SK-N-SH (cell line): ENCODE data around the gene NACAD. TPM values are rescaled to one million over a fixed set of nuclear protein-coding genes. Genes with fewer than 3 reads are reported as not detected.

Experiments
- CTCF ChIA-PET: fragments of 300-600, 350-600 bp; formaldehyde crosslinking; extraction: SDS; loops from one replicate; lab custom pipeline; 2021; lab: Yijun Ruan, JAX
- POLR2A ChIA-PET: fragments of 350-600 bp; sonication (Branson Sonifier 250); formaldehyde crosslinking; extraction: SDS; loops from one replicate; lab custom pipeline; 2020; ENCODE audit warnings: antibody characterized with exemption, inconsistent platforms; lab: Yijun Ruan, JAX
- DNase-seq: peaks from one replicate; pipeline ENCODE4 v3.0.0; 2012
- H2AFZ ChIP-seq: fragments of 200-600 bp; sonication (generic); 2 replicates; pipeline ENCODE4 v1.8.1; 2016; ENCODE audit warnings: antibody characterized with exemption, mild to moderate bottlenecking, low read depth
- H3F3A ChIP-seq: fragments of 200-600 bp; sonication (generic); replicated peaks from 2 replicates; pipeline ENCODE3; 2016; ENCODE audit warnings: antibody characterized with exemption, mild to moderate bottlenecking; ENCODE audit not compliant: insufficient read depth
- H3K27ac ChIP-seq, 2 experiments: fragments of 200-500 bp in 1 of 2; fragments of 200-600 bp in 1 of 2; sonication (Bioruptor generic) in 1 of 2; sonication (generic), shearing (Covaris generic) in 1 of 2; 2 replicates each; pipeline versions ENCODE4 v1.5.1 to v1.6.1; 2014 to 2016; ENCODE audit warnings: low read depth in 2 of 2, inconsistent platforms in 1 of 2, low read length in 1 of 2, mild to moderate bottlenecking in 1 of 2, mixed read lengths in 1 of 2
- H3K27me3 ChIP-seq: fragments of 200-600 bp; sonication (generic), shearing (Covaris generic); 2 replicates; pipeline ENCODE4 v1.6.1; 2016; ENCODE audit warnings: mixed run types; ENCODE audit not compliant: insufficient read depth
- H3K36me3 ChIP-seq, 2 experiments: fragments of 200-500 bp in 1 of 2; fragments of 200-600 bp in 1 of 2; sonication (Bioruptor generic) in 1 of 2; sonication (generic) in 1 of 2; replicated peaks in 1 of 2; 2 replicates each; pipeline versions ENCODE3 to v1.5.1; 2014 to 2016; ENCODE audit warnings: low read length in 1 of 2, mild to moderate bottlenecking in 1 of 2; ENCODE audit not compliant: insufficient read depth in 2 of 2, control insufficient read depth in 1 of 2
- H3K4me1 ChIP-seq, 2 experiments: fragments of 200-500 bp in 1 of 2; fragments of 200-600 bp in 1 of 2; sonication (Bioruptor generic) in 1 of 2; sonication (generic), shearing (Covaris generic) in 1 of 2; 2 replicates each; pipeline versions ENCODE4 v1.5.1 to v1.6.1; 2014 to 2016; ENCODE audit warnings: low read depth in 1 of 2, low read length in 1 of 2, mixed run types in 1 of 2; ENCODE audit not compliant: insufficient read depth in 2 of 2, control insufficient read depth in 1 of 2
- H3K4me2 ChIP-seq: fragments of 200-600 bp; sonication (generic), shearing (Covaris generic); 2 replicates; pipeline ENCODE4 v1.6.1; 2017; ENCODE audit warnings: mixed run types
- H3K4me3 ChIP-seq, 2 experiments: fragments of 200-500 bp in 1 of 2; fragments of 200-600 bp in 1 of 2; sonication (Bioruptor generic) in 1 of 2; sonication (generic), shearing (Covaris generic) in 1 of 2; 2 replicates each; pipeline versions ENCODE4 v1.5.1 to v1.8.1; 2014 to 2016; ENCODE audit warnings: low read depth in 2 of 2, inconsistent platforms in 1 of 2, low read length in 1 of 2, mild to moderate bottlenecking in 1 of 2, mixed read lengths in 1 of 2, moderate library complexity in 1 of 2
- H3K79me2 ChIP-seq: fragments of 200-600 bp; sonication (generic); 2 replicates; pipeline ENCODE4 v1.8.1; 2017; ENCODE audit warnings: mild to moderate bottlenecking; ENCODE audit not compliant: insufficient read depth
- H3K9ac ChIP-seq: fragments of 200-600 bp; sonication (generic); 2 replicates; pipeline ENCODE4 v1.6.1; 2017; ENCODE audit warnings: mixed run types
- H3K9me2 ChIP-seq: fragments of 200-600 bp; sonication (generic); 2 replicates; pipeline ENCODE4 v1.6.1; 2017; ENCODE audit warnings: mixed run types
- H3K9me3 ChIP-seq: fragments of 200-600 bp; sonication (generic); 2 replicates; pipeline ENCODE4 v1.6.1; 2017; ENCODE audit warnings: mixed run types, mild to moderate bottlenecking, moderate library complexity
- H4K20me1 ChIP-seq: fragments of 200-600 bp; sonication (generic); 2 replicates; pipeline ENCODE4 v1.6.1; 2017; ENCODE audit warnings: mild to moderate bottlenecking, mixed run types; ENCODE audit not compliant: insufficient read depth
- CHD2 ChIP-seq: fragments of 150-350 bp; IDR thresholded peaks from 2 replicates; pipeline ENCODE4 v1.6.1; 2018; ENCODE audit warnings: low read length; ENCODE audit not compliant: partially characterized antibody
- CTCF ChIP-seq: fragments of 200-600 bp; sonication (generic); IDR thresholded peaks from 2 replicates; pipeline ENCODE4 v1.6.1; 2017; ENCODE audit warnings: antibody characterized with exemption, mild to moderate bottlenecking, moderate library complexity
- ELF1 ChIP-seq: IDR thresholded peaks from 2 replicates; pipeline ENCODE4 v1.4.0; 2012
- FOSL2 ChIP-seq: IDR thresholded peaks from 2 replicates; pipeline ENCODE4 v1.4.0; 2012; ENCODE audit warnings: low read depth, mild to moderate bottlenecking, moderate library complexity, borderline replicate concordance
- FOXM1 ChIP-seq: IDR thresholded peaks from 2 replicates; pipeline ENCODE4 v1.4.0; 2012; ENCODE audit warnings: low read depth, mild to moderate bottlenecking
- GATA2 ChIP-seq: sonication (generic); formaldehyde crosslinking; IDR thresholded peaks from 2 replicates; pipeline ENCODE4 v1.5.0; 2020; ENCODE audit warnings: mild to moderate bottlenecking, missing genetic modification reagents
- IRF3 ChIP-seq: fragments of 150-350 bp; IDR thresholded peaks from 2 replicates; pipeline ENCODE4 v1.6.1; 2016; ENCODE audit warnings: mild to moderate bottlenecking, low read depth, low read length
- MAX ChIP-seq: IDR thresholded peaks from 2 replicates; pipeline ENCODE4 v1.4.0; 2012; ENCODE audit warnings: low read depth
- MEF2A ChIP-seq: IDR thresholded peaks from 2 replicates; pipeline ENCODE4 v1.4.0; 2012; ENCODE audit warnings: low read depth, borderline replicate concordance
- RCOR1 ChIP-seq: fragments of 150-350 bp; IDR thresholded peaks from 2 replicates; pipeline ENCODE4 v1.6.1; 2017; ENCODE audit warnings: antibody characterized with exemption, low read length
- RFX5 ChIP-seq: IDR thresholded peaks from 2 replicates; pipeline ENCODE4 v1.6.1; 2012; ENCODE audit warnings: mild to moderate bottlenecking, improper control_type of control experiment, low read length
- TAF1 ChIP-seq: IDR thresholded peaks from 2 replicates; pipeline ENCODE4 v1.6.1; 2012; ENCODE audit warnings: low read depth, mild to moderate bottlenecking, low read length, moderate library complexity, borderline replicate concordance
- TCF12 ChIP-seq: IDR thresholded peaks from 2 replicates; pipeline ENCODE4 v1.4.0; 2012
- TEAD4 ChIP-seq: IDR thresholded peaks from 2 replicates; pipeline ENCODE4 v1.4.0; 2012; ENCODE audit warnings: mild to moderate bottlenecking, borderline replicate concordance; ENCODE audit not compliant: insufficient read depth
- USF2 ChIP-seq: fragments of 150-350 bp; IDR thresholded peaks from 2 replicates; pipeline ENCODE4 v1.6.1; 2017; ENCODE audit warnings: antibody characterized with exemption, low read length, low read depth, borderline replicate concordance
- YY1 ChIP-seq: IDR thresholded peaks from 2 replicates; pipeline ENCODE4 v1.4.0; 2012; ENCODE audit warnings: low read depth, mild to moderate bottlenecking
- WGBS: methylation state at CpG from one replicate; pipeline ENCODE4 v1.1.6; 2017; ENCODE audit warnings: low lambda C conversion rate; 5-methylcytosine and 5-hydroxymethylcytosine counted together
- polyA plus RNA-seq, 3 experiments: library from polyadenylated mRNA; depleted of rRNA; stranded (reverse); fragments of >200 nt; gene quantifications; 2 replicates each; pipeline ENCODE4 v1.2.3, GENCODE V29; 2012

The NACAD gene
- polyA plus RNA-seq, 1 of the 3 experiments (the other 2 are of a cell fraction): 2.8 TPM

GRCh38 chr7:45076946-45077345 lies 11.8 kb downstream of the NACAD start:
- Histone ChIP-seq H3K79me2 (0 out of 2 replicates have a peak, but pooled peaks cover 3% of the 10 kb centered on the region), H3K27ac (no peak overlapping the region; a peak in 1 of 4 replicates), H3K4me1 (peaks cover 0 to 32% of the 10 kb centered on the region in 2 experiments; a peak in 1 of 4 replicates), H3K4me2 (no peak overlapping the region), H2AFZ (no peak overlapping the region), H3K36me3 (peaks cover 10 to 53% of the 10 kb centered on the region in 2 experiments), H3K9me2 (no peaks in the 10 kb centered on the region), H3K9ac (no peak overlapping the region), H3K4me3 (no peak overlapping the region), H3F3A (peaks cover 3% of the 10 kb centered on the region), H3K27me3 (no peaks in the 10 kb centered on the region), H3K9me3 (no peaks in the 10 kb centered on the region), H4K20me1 (no peaks in the 10 kb centered on the region)
- no peak for TF ChIP-seq ELF1
- TF ChIP-seq FOXM1: no peak
- TF ChIP-seq TAF1: no peak
- no peak for TF ChIP-seq TEAD4
- no peak for TF ChIP-seq IRF3
- ChIA-PET CTCF (interaction anchor here (6.6 kb wide), 1 partner anchor 59 kb away, joined by 36 read pairs; no protein-coding TSS in a partner anchor), POLR2A (interaction anchor here (1.2 kb wide), 1 partner anchor 12 kb away, joined by 4 read pairs; no protein-coding TSS in a partner anchor)
- DNase-seq: no peak
- WGBS: 99% methylated on average over 4 of the region's 5 CpGs

GRCh38 chr7:45075871-45076796 lies 12.6 kb downstream of the NACAD start:
- Histone ChIP-seq H4K20me1 (no peaks in the 10 kb centered on the region), H3K79me2 (0 out of 2 replicates have a peak, but pooled peaks cover 3% of the 10 kb centered on the region), H3F3A (peaks cover 3% of the 10 kb centered on the region), H3K9me2 (no peaks in the 10 kb centered on the region), H3K9ac (no peak overlapping the region), H2AFZ (no peak overlapping the region), H3K4me1 (peaks cover 0 to 40% of the 10 kb centered on the region in 2 experiments; a peak in 1 of 4 replicates), H3K27me3 (no peaks in the 10 kb centered on the region), H3K27ac (peak overlapping the region in 1 of 2 experiments; percentile 18; a peak in 1 of 4 replicates), H3K4me2 (no peak overlapping the region), H3K36me3 (peaks cover 10 to 54% of the 10 kb centered on the region in 2 experiments), H3K9me3 (no peaks in the 10 kb centered on the region), H3K4me3 (no peak overlapping the region)
- DNase-seq: no peak
- 96% methylated on average over 20 of the region's 35 CpGs for WGBS
- no peak for TF ChIP-seq RFX5
- ChIA-PET POLR2A (no interaction called here), CTCF (interaction anchor here (0.6 to 6.6 kb wide), 3 partner anchors 36 to 200 kb away, joined by 3 to 36 read pairs (median 3); partner anchors contain the start of gene TBRG4)

- no peak overlapping the region for H3K4me2 ChIP-seq
- no peaks in the 10 kb centered on the region for H4K20me1 ChIP-seq
- TF ChIP-seq ELF1 (no peak), MEF2A (no peak), TCF12 (no peak), GATA2 (no peak), YY1 (no peak), RCOR1 (no peak), FOSL2 (no peak), CTCF (no peak), FOXM1 (no peak), CHD2 (no peak), USF2 (no peak), MAX (no peak)
- no peaks in the 10 kb centered on the region for H3K27me3 ChIP-seq
- 100% methylated on average over 1 of the region's 1 CpG for WGBS
- peaks cover 14 to 53% of the 10 kb centered on the region in 2 experiments for H3K36me3 ChIP-seq
- CTCF ChIA-PET: interaction anchor here (0.6 to 6.6 kb wide), 3 partner anchors 36 to 200 kb away, joined by 3 to 36 read pairs (median 3); partner anchors contain the start of gene TBRG4
- no peak overlapping the region for H3K4me3 ChIP-seq
- peak overlapping the region in 1 of 2 experiments; percentile 11; a peak in 1 of 4 replicates for H3K27ac ChIP-seq
- H3K9me2 ChIP-seq: no peaks in the 10 kb centered on the region
- POLR2A ChIA-PET: no interaction called here
- peaks cover 3% of the 10 kb centered on the region for H3F3A ChIP-seq
- no peak overlapping the region for H2AFZ ChIP-seq
- no peak overlapping the region for H3K9ac ChIP-seq
- H3K9me3 ChIP-seq: no peaks in the 10 kb centered on the region
- peaks cover 0 to 40% of the 10 kb centered on the region in 2 experiments; a peak in 1 of 4 replicates for H3K4me1 ChIP-seq
- no peak for DNase-seq
- 0 out of 2 replicates have a peak, but pooled peaks cover 3% of the 10 kb centered on the region for H3K79me2 ChIP-seq
Measured at GRCh38 chr7:45075355-45075644, 13.5 kb downstream of the NACAD start.
